H1 (cell line): ENCODE results near the gene KLHL3. TPM values are rescaled to one million over a fixed set of nuclear protein-coding genes. Genes with fewer than 3 reads are reported as not detected.

Experiments
- CTCF ChIA-PET: fragments of 300-600 bp; sonication (Branson Sonifier 250); formaldehyde crosslinking; loops from one replicate; lab custom pipeline; 2021; ENCODE audit not compliant: partially characterized antibody; lab: Charles Lee
- POLR2A ChIA-PET: fragments of 300-600 bp; sonication (Branson Sonifier 250); formaldehyde crosslinking; loops from one replicate; lab custom pipeline; 2021; ENCODE audit warnings: inconsistent platforms; ENCODE audit not compliant: partially characterized antibody; lab: Charles Lee
- DNase-seq, 2 experiments: peaks; one replicate each; pipeline versions ENCODE4 v3.0.0 to v3.0.0-alpha.2; 2010 to 2022; ENCODE audit warnings: low spot score in 2 of 2, low read depth in 1 of 2, mixed read lengths in 1 of 2
- FAIRE-seq: peaks from 2 replicates; lab custom pipeline; 2011; peaks lifted over from hg19 to GRCh38; lab: Jason Lieb, UNC
- H2AFZ ChIP-seq: 2 replicates; pipeline ENCODE4 v1.8.1; 2012; ENCODE audit warnings: low read length, inconsistent platforms
- H2AK5ac ChIP-seq: 2 replicates; pipeline ENCODE4 v1.6.1; 2013; ENCODE audit warnings: low read depth, low read length
- H2BK120ac ChIP-seq: replicated peaks from 2 replicates; pipeline ENCODE3; 2013; ENCODE audit warnings: low read depth, low read length, inconsistent platforms
- H2BK12ac ChIP-seq: 2 replicates; pipeline ENCODE4 v1.6.1; 2013; ENCODE audit warnings: low read depth, low read length
- H2BK15ac ChIP-seq: 2 replicates; pipeline ENCODE4 v1.6.1; 2013; ENCODE audit warnings: low read length
- H2BK20ac ChIP-seq: 2 replicates; pipeline ENCODE4 v1.6.1; 2013; ENCODE audit warnings: low read length
- H2BK5ac ChIP-seq: 2 replicates; pipeline ENCODE4 v1.6.1; 2013; ENCODE audit warnings: low read depth, low read length
- H3K14ac ChIP-seq: 2 replicates; pipeline ENCODE4 v1.6.1; 2013; ENCODE audit warnings: inconsistent platforms; ENCODE audit not compliant: insufficient read length
- H3K18ac ChIP-seq: 2 replicates; pipeline ENCODE4 v1.6.1; 2013; ENCODE audit warnings: low read length; ENCODE audit errors: extremely low read depth
- H3K23ac ChIP-seq: 2 replicates; pipeline ENCODE4 v1.6.1; 2013; ENCODE audit warnings: inconsistent platforms; ENCODE audit not compliant: insufficient read length
- H3K23me2 ChIP-seq: 2 replicates; pipeline ENCODE4 v1.6.1; 2013; ENCODE audit warnings: low read depth, low read length
- H3K27ac ChIP-seq: 2 replicates; pipeline ENCODE4 v1.6.1; 2011; ENCODE audit warnings: low read depth, low read length, inconsistent platforms
- H3K27me3 ChIP-seq, 4 experiments: replicated peaks in 1 of 4; 1 replicate in 1 of 4; 2 replicates in 3 of 4; pipeline versions ENCODE4 v1.6.1 to v1.8.1; 2011 to 2013; ENCODE audit warnings: low read length in 3 of 4, mild to moderate bottlenecking in 3 of 4, inconsistent platforms in 2 of 4, mixed read lengths in 2 of 4, moderate library complexity in 1 of 4; ENCODE audit not compliant: control insufficient read depth in 3 of 4, insufficient read depth in 3 of 4; ENCODE audit errors: extremely low read depth in 1 of 4
- H3K36me3 ChIP-seq, 4 experiments: 2 replicates each; pipeline versions ENCODE4 v1.6.1 to v1.8.1; 2011 to 2013; ENCODE audit warnings: mild to moderate bottlenecking in 4 of 4, low read length in 3 of 4, moderate library complexity in 2 of 4, control low read depth in 1 of 4, inconsistent platforms in 1 of 4; ENCODE audit not compliant: insufficient read depth in 4 of 4, control insufficient read depth in 2 of 4
- H3K4ac ChIP-seq: replicated peaks from 2 replicates; pipeline ENCODE3; 2013; ENCODE audit warnings: low read length, low read depth, mixed read lengths, inconsistent platforms; ENCODE audit not compliant: insufficient read length
- H3K4me1 ChIP-seq, 4 experiments: replicated peaks in 1 of 4; 1 replicate in 1 of 4; 2 replicates in 3 of 4; pipeline versions ENCODE4 v1.6.1 to v1.8.1; 2011 to 2013; ENCODE audit warnings: low read length in 3 of 4, inconsistent platforms in 2 of 4, mixed read lengths in 1 of 4; ENCODE audit not compliant: insufficient read depth in 4 of 4, control insufficient read depth in 3 of 4
- H3K4me2 ChIP-seq, 2 experiments: 2 replicates each; pipeline versions ENCODE4 v1.6.1 to v1.8.1; 2011 to 2013; ENCODE audit warnings: low read depth in 2 of 2, low read length in 2 of 2, control low read depth in 1 of 2, inconsistent platforms in 1 of 2, mild to moderate bottlenecking in 1 of 2; ENCODE audit not compliant: insufficient read depth in 1 of 2
- H3K4me3 ChIP-seq, 4 experiments: fragments of 200-600, 300-600 bp in 1 of 4; sonication (generic), shearing (Covaris generic), sonication (Bioruptor Twin) in 1 of 4; 2 replicates each; pipeline versions ENCODE4 v1.5.1 to v1.8.1; 2011 to 2016; ENCODE audit warnings: low read length in 4 of 4, low read depth in 3 of 4, control low read depth in 2 of 4, inconsistent platforms in 2 of 4, mild to moderate bottlenecking in 2 of 4, mixed read lengths in 1 of 4, moderate library complexity in 1 of 4; ENCODE audit not compliant: insufficient read depth in 2 of 4; ENCODE audit errors: extremely low read depth in 1 of 4
- H3K56ac ChIP-seq: replicated peaks from 2 replicates; pipeline ENCODE3; 2013; ENCODE audit warnings: low read depth, mild to moderate bottlenecking, mixed read lengths, low read length, inconsistent platforms; ENCODE audit not compliant: insufficient read length
- H3K79me1 ChIP-seq: 2 replicates; pipeline ENCODE4 v1.6.1; 2013; ENCODE audit warnings: low read depth, low read length, control low read depth
- H3K79me2 ChIP-seq, 2 experiments: 2 replicates each; pipeline versions ENCODE4 v1.6.1 to v1.8.1; 2012 to 2013; ENCODE audit warnings: low read length in 2 of 2, mild to moderate bottlenecking in 2 of 2, inconsistent platforms in 1 of 2; ENCODE audit not compliant: insufficient read depth in 2 of 2, control insufficient read depth in 1 of 2
- H3K9ac ChIP-seq, 4 experiments: replicated peaks in 1 of 4; 1 replicate in 1 of 4; 2 replicates in 3 of 4; pipeline versions ENCODE4 v1.6.1 to v1.8.1; 2011 to 2013; ENCODE audit warnings: low read depth in 3 of 4, low read length in 3 of 4, control low read depth in 2 of 4, mild to moderate bottlenecking in 2 of 4, moderate library complexity in 2 of 4, inconsistent platforms in 1 of 4; ENCODE audit errors: extremely low read depth in 1 of 4
- H3K9me3 ChIP-seq, 2 experiments: 2 replicates each; pipeline versions ENCODE4 v1.6.1 to v1.8.1; 2012 to 2013; ENCODE audit warnings: mild to moderate bottlenecking in 2 of 2, moderate library complexity in 2 of 2, control low read depth in 1 of 2, inconsistent platforms in 1 of 2, low read depth in 1 of 2, low read length in 1 of 2, mixed read lengths in 1 of 2; ENCODE audit not compliant: insufficient read depth in 2 of 2
- H4K20me1 ChIP-seq, 2 experiments: replicated peaks in 1 of 2; 2 replicates each; pipeline versions ENCODE3 to v1.8.1; 2011 to 2013; ENCODE audit warnings: inconsistent platforms in 2 of 2, low read length in 2 of 2, mild to moderate bottlenecking in 1 of 2; ENCODE audit not compliant: insufficient read depth in 2 of 2, control insufficient read depth in 1 of 2
- H4K5ac ChIP-seq: 2 replicates; pipeline ENCODE4 v1.6.1; 2013; ENCODE audit warnings: low read length, low read depth, mixed read lengths, inconsistent platforms; ENCODE audit not compliant: insufficient read length
- H4K8ac ChIP-seq: 2 replicates; pipeline ENCODE4 v1.8.0; 2013; ENCODE audit warnings: mild to moderate bottlenecking, moderate library complexity, low read length, inconsistent platforms; ENCODE audit not compliant: insufficient read depth; ENCODE audit errors: extremely low read depth
- H4K91ac ChIP-seq: replicated peaks from 2 replicates; pipeline ENCODE3; 2013; ENCODE audit warnings: low read length, mixed read lengths, inconsistent platforms; ENCODE audit not compliant: insufficient read length
- ATF2 ChIP-seq: IDR thresholded peaks from 2 replicates; pipeline ENCODE4 v1.6.1; 2012; ENCODE audit warnings: low read length, inconsistent platforms
- HDAC6 ChIP-seq: IDR thresholded peaks from one replicate; pipeline ENCODE4 v1.7.1; 2012; ENCODE audit warnings: low read depth, mild to moderate bottlenecking, inconsistent platforms, low read length, moderate library complexity
- POLR2A ChIP-seq, 2 experiments: IDR thresholded peaks; 1 replicate in 1 of 2; 2 replicates in 1 of 2; pipeline ENCODE4 v1.6.1; 2011; ENCODE audit warnings: low read depth in 2 of 2, low read length in 2 of 2, mild to moderate bottlenecking in 2 of 2; ENCODE audit errors: control extremely low read depth in 1 of 2
- POU5F1 ChIP-seq: IDR thresholded peaks from 2 replicates; pipeline ENCODE4 v1.6.1; 2011; ENCODE audit warnings: low read depth, mild to moderate bottlenecking, low read length, moderate library complexity
- RBBP5 ChIP-seq: IDR thresholded peaks from 2 replicates; pipeline ENCODE4 v1.7.1; 2012; ENCODE audit warnings: low read depth, mild to moderate bottlenecking, inconsistent platforms, low read length, moderate library complexity, borderline replicate concordance
- RNF2 ChIP-seq: fragments of 200-900, 300-1000 bp; sonication (generic); IDR thresholded peaks from 2 replicates; pipeline ENCODE4 v1.7.1; 2016; ENCODE audit warnings: borderline replicate concordance, low read depth, mild to moderate bottlenecking, antibody characterized with exemption, low read length; ENCODE audit not compliant: poor library complexity, severe bottlenecking; ENCODE audit errors: missing control alignments
- RXRA ChIP-seq: IDR thresholded peaks from 2 replicates; pipeline ENCODE4 v1.6.1; 2011; ENCODE audit warnings: low read depth, mild to moderate bottlenecking, low read length, moderate library complexity; ENCODE audit not compliant: insufficient read depth
- SIN3A ChIP-seq, 2 experiments: IDR thresholded peaks in 1 of 2; conservative IDR thresholded peaks in 1 of 2; 2 replicates each; pipeline ENCODE4 v1.6.1; 2011 to 2012; ENCODE audit warnings: low read length in 2 of 2, improper control_type of control experiment in 1 of 2, low read depth in 1 of 2, mild to moderate bottlenecking in 1 of 2
- SIRT6 ChIP-seq: IDR thresholded peaks from one replicate; pipeline ENCODE4 v1.7.1; 2012; ENCODE audit warnings: low read length, inconsistent platforms
- SP1 ChIP-seq: IDR thresholded peaks from 2 replicates; pipeline ENCODE4 v1.6.1; 2011; ENCODE audit warnings: low read depth, low read length
- TAF7 ChIP-seq: optimal IDR thresholded peaks from 2 replicates; pipeline ENCODE3; 2011; ENCODE audit warnings: low read depth, mild to moderate bottlenecking, inconsistent platforms, low read length, moderate library complexity, borderline replicate concordance
- TBP ChIP-seq: IDR thresholded peaks from 2 replicates; pipeline ENCODE4 v1.6.1; 2011; ENCODE audit warnings: low read depth, low read length, improper control_type of control experiment
- WGBS, 2 experiments: shearing (Covaris generic) in 1 of 2; methylation state at CpG; one replicate each; pipeline versions ENCODE4 v1.1.6 to v1.1.7; 2013 to 2015; ENCODE audit warnings: low lambda C conversion rate in 2 of 2, mixed read lengths in 2 of 2, inconsistent platforms in 1 of 2, low coverage in 1 of 2, missing lambda C conversion rate in 1 of 2; ENCODE audit not compliant: insufficient replicate concordance in 2 of 2, insufficient coverage in 1 of 2, insufficient read length in 1 of 2; ENCODE audit errors: extremely low coverage in 1 of 2, missing lambda C conversion rate in 1 of 2; 5-methylcytosine and 5-hydroxymethylcytosine counted together
- polyA plus RNA-seq, 7 experiments: library from polyadenylated mRNA; depleted of rRNA in 3 of 7; stranded (reverse) in 5 of 7; unstranded in 2 of 7; fragments of >200 nt in 5 of 7; fragments of 200-250 nt in 2 of 7; gene quantifications; 1 replicate in 5 of 7; 2 replicates in 1 of 7; 4 replicates in 1 of 7; pipeline versions ENCODE4 v1.2.1 to v1.2.3, GENCODE V29; 2011 to 2013; ENCODE audit warnings: missing spikeins in 2 of 7, mixed read lengths in 2 of 7
- total RNA-seq: library from RNA; stranded (reverse); fragmentation: NEBNext Ultra II Directional; extraction: Animal tissue kit (Norgen Biotek cat#: 25700); gene quantifications from 2 replicates; pipeline ENCODE4 v1.2.1, GENCODE V29; 2021

Gene KLHL3
- total and polyA plus RNA-seq, 2 of the 8 experiments (the other 6 are each of a cell fraction or from before 2014, with no cell fraction given): 7.4 to 13.7 TPM

- Histone ChIP-seq H4K8ac (no peak overlapping the region), H2BK5ac (no peak overlapping the region), H4K20me1 (no peaks in the 10 kb centered on the region), H3K4ac (no peak overlapping the region), H2BK12ac (no peak overlapping the region), H3K4me2 (no peak overlapping the region), H3K23ac (no peak overlapping the region), H3K9me3 (peaks cover 4 to 7% of the 10 kb centered on the region in 2 experiments; a peak in 1 of 4 replicates), H3K56ac (no peak overlapping the region), H3K4me3 (no peak overlapping the region), H3K27me3 (no peaks in the 10 kb centered on the region), H3K9ac (no peak overlapping the region), H3K27ac (no peak overlapping the region), H3K36me3 (no peaks in the 10 kb centered on the region), H4K91ac (no peak overlapping the region), H3K79me1 (no peaks in the 10 kb centered on the region), H2BK20ac (no peak overlapping the region), H4K5ac (no peak overlapping the region), H2AFZ (no peak overlapping the region), H3K14ac (no peak overlapping the region), H3K4me1 (peaks cover 0 to 2% (median 0%) of the 10 kb centered on the region in 4 experiments; a peak in 2 of 7 replicates), H2BK120ac (no peak overlapping the region), H2AK5ac (no peak overlapping the region), H2BK15ac (no peak overlapping the region), H3K23me2 (no peaks in the 10 kb centered on the region), H3K18ac (no peak overlapping the region), H3K79me2 (peaks cover 2 to 4% of the 10 kb centered on the region in 2 experiments)
- DNase-seq (no peak), FAIRE-seq (no peak)
- ChIA-PET CTCF (no interaction called here), POLR2A (no interaction called here)
- 83% methylated on average over 6 of the region's 6 CpGs; no CpG with 5 or more reads in 1 of the 2 experiments for WGBS, 2 experiments
- TF ChIP-seq TAF7 (no peak), POU5F1 (no peak), RBBP5 (no peak), SIN3A (conservative IDR thresholded peaks at IDR 0.05 in 1 of 2, IDR thresholded peaks at IDR 0.05 in 1 of 2; ENCODE audit: low read depth in 1 of 2, low read length in 2 of 2) (no peak), HDAC6 (no peak), SP1 (no peak), RNF2 (no peak), SIRT6 (no peak), TBP (no peak), RXRA (no peak), ATF2 (no peak), POLR2A (IDR thresholded peaks at IDR 0.05; ENCODE audit: control extremely low read depth in 1 of 2, low read depth in 2 of 2, low read length in 2 of 2) (no peak)
Observed at GRCh38 chr5:137758715-137759306, 22.9 kb upstream of the KLHL3 start.
